D341Med (cell line): Measurements from ENCODE around the gene MEIS3.

Experiments
- DNase-seq: peaks from one replicate; pipeline ENCODE4 v3.0.0; 2012; ENCODE audit warnings: low spot score

Gene MEIS3

DNA sequence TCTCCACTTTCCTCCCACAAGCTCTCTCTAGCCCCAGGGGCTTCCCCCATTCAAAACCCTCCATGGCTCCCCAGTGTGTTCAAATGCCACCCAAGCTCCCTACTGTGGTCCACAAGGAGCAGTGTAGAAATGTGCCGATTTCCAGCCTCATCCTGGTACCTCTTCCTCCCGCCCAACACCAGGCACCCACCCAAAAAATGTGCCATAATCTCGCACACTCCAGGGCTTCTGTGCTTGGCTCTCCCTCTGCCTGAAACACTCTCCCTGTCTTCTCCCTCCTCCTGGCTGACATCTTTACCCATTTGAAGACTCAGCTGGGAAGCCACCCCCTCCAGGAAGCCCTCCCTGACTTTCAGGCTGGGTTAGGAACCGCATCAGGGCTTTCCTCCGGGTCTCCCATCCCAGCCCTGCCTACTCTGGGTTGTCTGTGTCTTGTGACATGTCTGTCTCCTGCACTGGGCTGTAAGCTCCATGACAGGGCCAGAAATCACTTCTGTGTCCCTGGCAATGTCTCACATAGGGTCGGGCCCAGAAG lies 16.6 kb upstream of the MEIS3 start:
- no peak for DNase-seq

DNA sequence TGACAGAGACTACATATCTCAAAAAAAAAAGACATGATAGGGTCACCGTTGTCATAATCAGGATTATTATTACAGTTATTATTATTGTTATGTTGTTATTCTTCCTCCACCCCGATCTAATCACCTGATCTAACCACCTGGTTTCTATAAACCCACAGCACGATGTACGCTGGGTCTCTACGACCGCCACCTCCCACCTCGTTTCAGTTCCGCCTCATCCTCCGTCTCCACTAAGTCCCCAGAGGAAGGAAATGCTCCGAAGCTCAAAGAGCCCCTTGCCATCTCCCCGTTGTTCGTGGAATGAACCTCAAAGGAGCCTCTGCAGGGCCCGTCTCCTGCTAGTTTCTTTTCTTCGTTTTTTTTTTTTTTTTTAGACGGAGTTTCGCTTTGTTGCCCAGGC lies 15.9 kb upstream of the MEIS3 start:
- DNase-seq = no peak

GRCh38 chr19:47434088-47434487 lies 14.8 kb upstream of the MEIS3 start:
- DNase-seq = no peak

DNA sequence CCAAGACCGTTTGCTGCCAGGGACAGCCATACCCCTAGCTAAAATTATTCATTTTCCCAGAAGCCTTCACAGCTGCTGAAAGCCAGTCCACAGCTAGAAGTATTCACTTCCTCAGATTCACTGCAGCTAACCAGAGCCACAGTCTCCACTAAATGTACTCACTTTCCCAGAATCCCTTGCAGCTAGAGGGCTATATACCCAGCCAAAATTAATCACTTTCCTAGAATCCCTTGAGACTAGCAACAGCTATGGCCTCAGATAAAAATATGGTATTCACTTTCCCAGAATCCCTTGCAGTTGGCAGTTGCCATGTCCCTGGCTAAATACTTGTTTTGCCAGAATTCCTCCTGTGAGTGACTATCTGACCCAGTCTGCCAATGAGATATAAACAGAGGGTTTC lies 13.8 kb upstream of the MEIS3 start:
- no peak for DNase-seq

- no peak for DNase-seq
Observed at GRCh38 chr19:47432499-47432898, 13.2 kb upstream of the MEIS3 start.

- DNase-seq = no peak
Observed at GRCh38 chr19:47432091-47432490, 12.8 kb upstream of the MEIS3 start.

GRCh38 chr19:47430041-47430802 lies 10.9 kb upstream of the MEIS3 start:
- DNase-seq = no peak

DNA sequence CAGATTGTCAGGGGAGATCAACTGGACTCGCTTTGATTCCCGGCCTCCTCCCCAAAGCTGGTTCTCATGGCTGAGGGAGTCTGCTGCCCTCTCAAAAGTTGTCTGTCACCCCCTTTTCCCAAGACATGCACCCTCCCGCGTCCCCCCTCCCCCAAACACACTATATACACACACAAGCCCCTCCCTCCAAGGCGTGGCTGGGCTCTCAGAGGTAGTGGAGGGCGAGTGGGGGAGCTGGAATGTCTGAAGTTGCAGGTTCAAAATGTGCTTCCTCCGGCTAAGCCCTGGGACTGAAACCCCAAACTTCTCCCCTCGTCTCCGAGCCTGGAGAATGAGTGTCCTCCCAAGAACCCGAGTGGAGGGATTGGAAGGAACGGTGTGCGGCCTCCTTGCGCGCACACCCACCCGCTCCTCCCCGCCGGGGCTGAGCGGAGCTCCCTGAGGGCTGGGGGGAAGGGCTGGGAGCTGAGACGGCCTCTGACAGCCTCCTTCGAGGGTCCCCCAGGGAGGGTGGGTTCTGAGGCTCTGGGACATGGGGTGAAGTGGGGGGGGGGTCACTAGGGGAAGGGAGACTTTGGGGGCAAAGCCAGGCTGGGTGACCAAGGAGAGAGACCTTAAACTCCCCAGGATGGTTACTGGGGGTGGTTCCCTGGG lies 9.9 kb upstream of the MEIS3 start:
- no peak for DNase-seq

DNA sequence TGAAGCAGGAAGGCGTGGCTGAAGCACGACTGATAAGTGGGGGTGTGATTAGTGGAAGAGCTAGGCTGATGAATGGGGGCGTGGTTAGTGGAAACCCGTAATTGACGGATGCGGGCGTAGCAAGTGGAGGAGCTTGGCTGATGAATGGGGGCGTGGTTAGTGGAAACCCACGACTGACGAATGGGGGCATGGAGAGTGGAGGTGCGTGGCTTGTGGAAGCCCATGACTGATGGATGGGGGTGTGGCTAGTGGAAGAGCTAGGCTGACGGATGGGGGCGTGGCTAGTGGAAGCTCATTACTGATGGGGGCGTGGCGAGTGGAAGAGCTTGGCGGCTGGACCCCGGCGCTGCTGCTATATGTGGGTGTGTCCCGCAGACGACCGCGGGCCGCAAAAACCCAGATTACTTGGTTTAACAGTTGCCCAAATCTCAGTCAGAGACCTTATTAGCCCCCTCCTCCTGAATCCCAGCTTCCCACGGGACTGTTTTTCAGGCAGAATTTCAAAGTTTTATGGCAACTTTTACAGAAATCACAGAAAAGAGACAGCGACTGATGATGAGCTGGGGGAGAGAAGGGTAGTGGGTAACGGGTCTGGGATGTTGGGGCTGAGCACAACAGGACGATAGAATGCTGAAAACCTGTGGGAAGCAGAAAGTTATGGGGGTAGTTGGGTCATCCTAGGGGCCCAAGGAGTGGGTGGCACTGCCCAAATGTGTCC lies 9.0 kb upstream of the MEIS3 start:
- peak; percentile 95 for DNase-seq

GRCh38 chr19:47427241-47428176 lies 8.2 kb upstream of the MEIS3 start:
- DNase-seq = peak; percentile 80

GRCh38 chr19:47423203-47423882 lies 4.0 kb upstream of the MEIS3 start:
- DNase-seq = no peak

DNA sequence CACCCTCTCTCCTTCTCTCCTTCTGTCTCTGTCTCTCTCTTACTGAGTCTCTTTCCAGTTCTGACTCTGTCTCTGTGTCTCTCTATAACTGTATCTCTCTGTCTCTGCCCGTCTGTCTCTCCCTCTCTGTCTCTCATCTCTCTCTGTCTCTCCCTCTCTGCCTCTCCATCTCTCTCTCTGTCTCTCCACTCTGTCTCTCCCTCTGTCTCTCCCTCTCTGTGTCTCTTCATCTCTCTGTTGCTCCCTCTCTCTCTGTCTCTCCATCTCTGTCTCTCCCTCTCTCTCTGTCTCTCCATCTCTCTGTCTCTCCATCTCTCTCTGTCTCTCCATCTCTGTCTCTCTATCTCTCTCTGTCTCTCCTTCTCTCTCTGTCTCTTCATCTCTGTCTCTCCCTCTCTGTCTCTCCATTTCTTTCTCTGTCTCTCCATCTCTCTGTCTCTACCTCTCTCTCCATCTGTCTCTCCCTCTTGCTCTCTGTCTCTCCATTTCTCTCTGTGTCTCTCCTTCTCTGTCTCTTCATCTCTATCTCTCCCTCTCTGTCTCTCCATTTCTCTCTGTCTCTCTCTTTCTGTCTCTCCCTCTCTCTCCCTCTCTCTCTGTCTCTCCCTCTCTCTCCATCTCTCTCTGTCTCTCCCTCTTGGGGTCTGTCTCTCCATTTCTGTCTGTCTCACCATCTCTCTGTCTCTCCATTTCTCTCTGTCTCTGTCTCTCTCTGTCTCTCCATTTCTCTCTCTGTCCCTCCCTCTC lies 3.3 kb upstream of the MEIS3 start:
- no peak for DNase-seq

GRCh38 chr19:47421844-47422395 lies 2.6 kb upstream of the MEIS3 start:
- no peak for DNase-seq

DNA sequence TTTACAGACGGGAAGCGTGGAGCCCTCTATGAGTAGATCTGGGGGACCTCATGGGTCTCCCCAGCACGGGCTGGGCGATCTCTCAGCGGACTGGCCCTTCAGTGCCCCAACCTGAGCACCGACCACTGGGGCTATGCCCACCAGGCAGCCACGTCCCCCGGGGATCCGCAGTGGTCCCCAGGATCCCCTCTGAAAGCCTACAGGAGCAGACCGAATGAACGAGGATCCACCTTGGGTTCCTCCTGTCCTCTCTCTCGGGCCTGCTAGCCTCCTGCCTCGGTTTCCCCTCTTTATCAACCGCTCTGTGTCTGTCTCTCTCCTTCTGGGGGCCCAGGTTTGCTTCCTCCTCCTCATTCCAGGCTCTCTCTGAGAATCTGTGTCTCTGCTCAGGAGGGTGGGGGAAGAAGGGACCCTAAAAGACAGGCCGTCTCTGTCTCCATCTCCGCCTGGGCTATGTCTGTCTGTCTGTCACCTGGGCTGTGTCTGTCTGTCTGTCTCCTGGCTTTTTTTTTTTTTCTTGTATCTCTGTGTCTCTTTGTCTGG lies 2.0 kb upstream of the MEIS3 start:
- DNase-seq = no peak

- DNase-seq = no peak
Observed at GRCh38 chr19:47419789-47420188, 462 bp upstream of the MEIS3 start.

DNA sequence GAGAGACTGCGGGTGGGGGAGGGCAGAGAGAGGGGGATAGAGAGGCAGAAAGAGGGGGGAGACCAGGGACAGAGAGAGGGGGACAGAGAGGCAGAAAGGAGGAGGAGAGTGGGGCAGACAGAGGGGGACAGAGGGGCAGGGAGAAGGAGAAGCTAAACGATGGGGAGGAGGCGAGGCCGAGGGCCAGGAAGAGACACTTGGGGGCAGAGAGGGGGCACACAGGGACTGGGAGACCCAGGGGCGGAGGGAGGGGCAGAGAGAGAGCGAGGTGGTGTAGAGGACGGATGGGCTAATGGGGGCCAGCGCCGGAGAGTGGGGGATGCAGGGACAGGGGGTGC lies 666 bp downstream of the MEIS3 start:
- no peak for DNase-seq

GRCh38 chr19:47417746-47418691 lies 1.3 kb downstream of the MEIS3 start:
- no peak for DNase-seq

GRCh38 chr19:47417107-47417745 lies 2.1 kb downstream of the MEIS3 start:
- no peak for DNase-seq
